Keratinocyte (primary cell): ENCODE results near the gene MIB1. TPM values are rescaled to one million over a fixed set of nuclear protein-coding genes. Genes with fewer than 3 reads are reported as not detected.
"Not testable (repeated sequence)": the region's sequence is repeated elsewhere in the genome, so short reads cannot be mapped to it uniquely, and the experiment has no call there.

Source experiments
- DNase-seq: peaks from one replicate; pipeline ENCODE4 v3.0.0-alpha.2; 2011; ENCODE audit warnings: low read depth, missing footprints, low spot score
- FAIRE-seq: peaks from 2 replicates; lab custom pipeline; 2011; peaks lifted over from hg19 to GRCh38; lab: Jason Lieb, UNC
- H2AFZ ChIP-seq: 2 replicates; pipeline ENCODE4 v1.6.0; 2012; ENCODE audit warnings: low read length, control low read depth, inconsistent platforms; ENCODE audit not compliant: control insufficient read depth
- H3K27ac ChIP-seq: 2 replicates; pipeline ENCODE4 v1.5.1; 2011; ENCODE audit warnings: low read length; ENCODE audit not compliant: control insufficient read depth, insufficient read depth
- H3K27me3 ChIP-seq: 3 replicates; pipeline ENCODE4 v1.6.0; 2011; ENCODE audit warnings: low read length; ENCODE audit not compliant: control insufficient read depth, insufficient read depth; ENCODE audit errors: extremely low read depth
- H3K36me3 ChIP-seq, 2 experiments: 2 replicates in 1 of 2; 3 replicates in 1 of 2; pipeline ENCODE4 v1.5.1; 2011; ENCODE audit warnings: low read length in 2 of 2, mild to moderate bottlenecking in 1 of 2; ENCODE audit not compliant: control insufficient read depth in 2 of 2, insufficient read depth in 2 of 2; ENCODE audit errors: extremely low read depth in 1 of 2
- H3K4me1 ChIP-seq: 3 replicates; pipeline ENCODE4 v1.5.1; 2011; ENCODE audit warnings: low read length; ENCODE audit not compliant: control insufficient read depth, insufficient read depth; ENCODE audit errors: extremely low read depth
- H3K4me2 ChIP-seq: 3 replicates; pipeline ENCODE4 v1.6.0; 2011; ENCODE audit warnings: low read depth, low read length; ENCODE audit not compliant: control insufficient read depth, insufficient read depth; ENCODE audit errors: extremely low read depth
- H3K4me3 ChIP-seq, 3 experiments: fragments of 200-600 bp in 1 of 3; sonication (generic) in 1 of 3; 2 replicates in 2 of 3; 3 replicates in 1 of 3; pipeline ENCODE4 v1.5.1; 2011 to 2016; ENCODE audit warnings: low read length in 3 of 3, mild to moderate bottlenecking in 3 of 3, control low read depth in 2 of 3, inconsistent platforms in 1 of 3, low read depth in 1 of 3, mixed read lengths in 1 of 3, mixed run types in 1 of 3, moderate library complexity in 1 of 3; ENCODE audit not compliant: control insufficient read depth in 2 of 3, insufficient read depth in 2 of 3; ENCODE audit errors: extremely low read depth in 1 of 3
- H3K79me2 ChIP-seq: 2 replicates; pipeline ENCODE4 v1.6.0; 2012; ENCODE audit warnings: low read length; ENCODE audit not compliant: control insufficient read depth, insufficient read depth
- H3K9ac ChIP-seq: 3 replicates; pipeline ENCODE4 v1.6.0; 2011; ENCODE audit warnings: low read length; ENCODE audit not compliant: control insufficient read depth, insufficient read depth; ENCODE audit errors: extremely low read depth
- H3K9me1 ChIP-seq: 3 replicates; pipeline ENCODE4 v1.6.0; 2011; ENCODE audit warnings: low read length; ENCODE audit not compliant: control insufficient read depth, insufficient read depth; ENCODE audit errors: extremely low read depth
- H3K9me3 ChIP-seq: 2 replicates; pipeline ENCODE4 v1.5.1; 2012; ENCODE audit warnings: low read depth, low read length; ENCODE audit not compliant: control insufficient read depth
- H4K20me1 ChIP-seq: 3 replicates; pipeline ENCODE4 v1.6.0; 2011; ENCODE audit warnings: low read length; ENCODE audit not compliant: control insufficient read depth, insufficient read depth; ENCODE audit errors: extremely low read depth
- EZH2 ChIP-seq: IDR thresholded peaks from one replicate; pipeline ENCODE4 v1.6.1; 2012; ENCODE audit warnings: inconsistent platforms, mild to moderate bottlenecking, low read length, moderate library complexity
- dilution Hi-C: fragments of 300-500 bp; cut with MboI; formaldehyde crosslinking; loops from one replicate; pipeline ENCODE4 v1.7.0; 2020; ENCODE audit warnings: low sequenced_read_pairs; ENCODE audit not compliant: extremely low pct_ligation_motif_present
- polyA plus RNA-seq, 5 experiments: library from polyadenylated mRNA; depleted of rRNA in 3 of 5; stranded (reverse) in 3 of 5; stranded (forward) in 1 of 5; unstranded in 1 of 5; fragments of >200 nt; gene quantifications; 1 replicate in 1 of 5; 2 replicates in 3 of 5; 3 replicates in 1 of 5; pipeline versions ENCODE4 v1.2.1 to v1.2.3, GENCODE V29; 2011 to 2012; ENCODE audit warnings: missing spikeins in 2 of 5, low read depth in 1 of 5, low replicate concordance in 1 of 5
- TF ChIP-seq, protein P1 (sequence below), 3 experiments: IDR thresholded peaks in 1 of 3; conservative IDR thresholded peaks in 1 of 3; optimal IDR thresholded peaks in 1 of 3; 2 replicates in 2 of 3; 3 replicates in 1 of 3; pipeline versions ENCODE3 to v1.5.1; 2011; ENCODE audit warnings: low read length in 3 of 3, mild to moderate bottlenecking in 3 of 3, moderate library complexity in 2 of 3, control low read depth in 1 of 3, inconsistent platforms in 1 of 3; ENCODE audit not compliant: insufficient read depth in 2 of 3; ENCODE audit errors: extremely low read depth in 1 of 3

The MIB1 gene
- polyA plus RNA-seq, 1 donor (not counting 4 experiments of a cell fraction or from before 2014, with no cell fraction given) = 24.8 TPM

DNA sequence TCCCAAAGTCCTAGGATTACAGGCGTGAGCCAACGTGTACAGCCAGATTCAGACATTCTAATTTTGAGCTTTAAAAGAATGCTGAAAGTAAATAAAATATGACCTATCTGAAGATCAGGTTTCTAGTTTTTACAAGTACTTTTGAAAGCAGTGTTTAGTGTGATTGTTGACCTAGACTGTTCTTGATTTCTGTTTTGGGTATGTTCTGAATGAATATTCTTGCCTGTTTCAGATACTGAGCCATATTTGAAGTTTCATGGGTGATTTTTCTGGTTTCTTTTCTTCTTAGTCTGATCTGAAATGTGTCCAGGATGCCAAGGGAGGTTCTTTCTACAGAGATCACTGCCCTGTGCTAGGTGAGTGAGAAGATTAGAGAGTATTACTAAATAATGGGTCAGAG lies 37.2 kb downstream of the MIB1 start:
- H3K27me3 ChIP-seq = no peaks in the 10 kb centered on the region

DNA sequence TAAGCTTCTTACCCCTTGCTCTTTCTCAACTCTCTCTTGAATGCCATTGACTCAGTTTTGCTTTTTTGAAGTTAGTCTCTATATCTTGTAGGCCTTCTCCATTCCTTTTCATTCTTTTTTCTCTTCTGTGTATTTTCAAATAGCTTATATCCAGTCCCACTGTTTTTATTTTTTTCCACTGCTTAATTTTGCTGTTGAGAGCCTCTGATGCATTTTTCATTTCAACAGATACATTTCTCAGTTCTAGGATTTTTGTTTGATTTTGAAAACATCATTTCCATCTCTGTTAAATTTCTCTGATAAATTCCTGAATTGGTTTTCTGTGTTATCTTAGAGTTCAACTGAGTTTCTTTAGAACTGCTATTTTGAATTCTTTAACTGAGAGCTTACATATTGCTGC lies 45.9 kb downstream of the MIB1 start:
- Histone ChIP-seq H3K27me3 (no peaks in the 10 kb centered on the region), H3K4me2 (no peak overlapping the region), H3K9me3 (no peaks in the 10 kb centered on the region), H3K79me2 (no peaks in the 10 kb centered on the region), H3K36me3 (peaks cover 3 to 12% of the 10 kb centered on the region in 2 experiments), H3K4me3 (no peak overlapping the region), H3K9ac (no peak overlapping the region), H3K9me1 (no peaks in the 10 kb centered on the region), H3K4me1 (no peaks in the 10 kb centered on the region), H3K27ac (no peak overlapping the region), H2AFZ (no peak overlapping the region), H4K20me1 (no peaks in the 10 kb centered on the region)
- DNase-seq (no peak), FAIRE-seq (no peak)
- dilution Hi-C loops = no loop called here
- TF ChIP-seq, protein P1, sequence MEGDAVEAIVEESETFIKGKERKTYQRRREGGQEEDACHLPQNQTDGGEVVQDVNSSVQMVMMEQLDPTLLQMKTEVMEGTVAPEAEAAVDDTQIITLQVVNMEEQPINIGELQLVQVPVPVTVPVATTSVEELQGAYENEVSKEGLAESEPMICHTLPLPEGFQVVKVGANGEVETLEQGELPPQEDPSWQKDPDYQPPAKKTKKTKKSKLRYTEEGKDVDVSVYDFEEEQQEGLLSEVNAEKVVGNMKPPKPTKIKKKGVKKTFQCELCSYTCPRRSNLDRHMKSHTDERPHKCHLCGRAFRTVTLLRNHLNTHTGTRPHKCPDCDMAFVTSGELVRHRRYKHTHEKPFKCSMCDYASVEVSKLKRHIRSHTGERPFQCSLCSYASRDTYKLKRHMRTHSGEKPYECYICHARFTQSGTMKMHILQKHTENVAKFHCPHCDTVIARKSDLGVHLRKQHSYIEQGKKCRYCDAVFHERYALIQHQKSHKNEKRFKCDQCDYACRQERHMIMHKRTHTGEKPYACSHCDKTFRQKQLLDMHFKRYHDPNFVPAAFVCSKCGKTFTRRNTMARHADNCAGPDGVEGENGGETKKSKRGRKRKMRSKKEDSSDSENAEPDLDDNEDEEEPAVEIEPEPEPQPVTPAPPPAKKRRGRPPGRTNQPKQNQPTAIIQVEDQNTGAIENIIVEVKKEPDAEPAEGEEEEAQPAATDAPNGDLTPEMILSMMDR (optimal IDR thresholded peaks at IDR 0.05 in 1 of 3, IDR thresholded peaks at IDR 0.05 in 1 of 3, conservative IDR thresholded peaks at IDR 0.05 in 1 of 3; ENCODE audit: extremely low read depth in 1 of 3, insufficient read depth in 2 of 3, low read length in 3 of 3) = no peak
- no peak for TF ChIP-seq EZH2

More for the DNA sequence above, 37.2 kb downstream of the MIB1 start:
- dilution Hi-C loops = no loop called here
- no peak overlapping the region for H3K4me2 ChIP-seq
- peaks cover 0 to 2% of the 10 kb centered on the region in 2 experiments for H3K36me3 ChIP-seq
- H3K4me1 ChIP-seq = no peaks in the 10 kb centered on the region
- no peak for TF ChIP-seq EZH2
- TF ChIP-seq, protein P1 (optimal IDR thresholded peaks at IDR 0.05 in 1 of 3, IDR thresholded peaks at IDR 0.05 in 1 of 3, conservative IDR thresholded peaks at IDR 0.05 in 1 of 3; ENCODE audit: extremely low read depth in 1 of 3, insufficient read depth in 2 of 3, low read length in 3 of 3) = no peak
- H3K9me1 ChIP-seq = no peaks in the 10 kb centered on the region
- H4K20me1 ChIP-seq = no peaks in the 10 kb centered on the region
- H3K79me2 ChIP-seq = no peaks in the 10 kb centered on the region
- no peak overlapping the region for H3K9ac ChIP-seq
- H3K4me3 ChIP-seq = no peak overlapping the region
- no peaks in the 10 kb centered on the region for H3K9me3 ChIP-seq
- no peak for DNase-seq
- no peak for FAIRE-seq
- no peak overlapping the region for H2AFZ ChIP-seq
- no peak overlapping the region for H3K27ac ChIP-seq

DNA sequence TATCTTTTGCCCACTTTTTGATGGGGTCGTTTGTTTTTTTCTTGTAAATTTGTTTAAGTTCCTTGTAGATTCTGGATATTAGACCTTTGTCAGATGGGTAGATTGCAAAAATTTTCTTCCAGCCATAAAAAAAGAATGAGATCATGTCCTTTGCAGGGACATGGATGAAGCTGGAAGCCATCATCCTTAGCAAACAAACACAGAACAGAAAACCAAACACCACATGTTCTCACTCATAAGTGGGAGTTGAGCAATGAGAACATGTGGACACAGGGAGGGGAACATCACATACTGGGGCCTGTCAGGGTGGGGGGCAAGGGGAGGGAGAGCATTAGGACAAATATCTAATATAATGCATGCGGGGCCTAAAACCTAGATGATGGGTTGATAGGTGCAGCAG lies 55.5 kb downstream of the MIB1 start:
- H3K36me3 ChIP-seq, dilution Hi-C loops: not testable (repeated sequence)

More for the DNA sequence above, 55.5 kb downstream of the MIB1 start:
- not testable (repeated sequence) for H3K9me3 ChIP-seq, H3K4me2 ChIP-seq, H3K9me1 ChIP-seq, H3K4me1 ChIP-seq, H3K9ac ChIP-seq, H3K4me3 ChIP-seq, H3K27ac ChIP-seq, FAIRE-seq, H2AFZ ChIP-seq, H3K27me3 ChIP-seq, H4K20me1 ChIP-seq, H3K79me2 ChIP-seq, DNase-seq
